Stimulated activated CD4-positive, alpha-beta T cell treated with anti-CD3 and anti-CD28 coated beads, Interleukin-1b, Interleukin-23, amount 100 ng/mL, for 1 hour (primary cell): ENCODE data around the gene C1orf74.
A peak's percentile ranks its signal among the peaks of the same experiment; 100 is the strongest.
"Not testable (repeated sequence)": the region's sequence is repeated elsewhere in the genome, so short reads cannot be mapped to it uniquely, and the experiment has no call there.

Experiments
- DNase-seq, 2 donors: peaks; one replicate each; pipeline ENCODE4 v3.0.0-alpha.2; 2020; ENCODE audit warnings: low read depth in 2 of 2

The C1orf74 gene

DNA sequence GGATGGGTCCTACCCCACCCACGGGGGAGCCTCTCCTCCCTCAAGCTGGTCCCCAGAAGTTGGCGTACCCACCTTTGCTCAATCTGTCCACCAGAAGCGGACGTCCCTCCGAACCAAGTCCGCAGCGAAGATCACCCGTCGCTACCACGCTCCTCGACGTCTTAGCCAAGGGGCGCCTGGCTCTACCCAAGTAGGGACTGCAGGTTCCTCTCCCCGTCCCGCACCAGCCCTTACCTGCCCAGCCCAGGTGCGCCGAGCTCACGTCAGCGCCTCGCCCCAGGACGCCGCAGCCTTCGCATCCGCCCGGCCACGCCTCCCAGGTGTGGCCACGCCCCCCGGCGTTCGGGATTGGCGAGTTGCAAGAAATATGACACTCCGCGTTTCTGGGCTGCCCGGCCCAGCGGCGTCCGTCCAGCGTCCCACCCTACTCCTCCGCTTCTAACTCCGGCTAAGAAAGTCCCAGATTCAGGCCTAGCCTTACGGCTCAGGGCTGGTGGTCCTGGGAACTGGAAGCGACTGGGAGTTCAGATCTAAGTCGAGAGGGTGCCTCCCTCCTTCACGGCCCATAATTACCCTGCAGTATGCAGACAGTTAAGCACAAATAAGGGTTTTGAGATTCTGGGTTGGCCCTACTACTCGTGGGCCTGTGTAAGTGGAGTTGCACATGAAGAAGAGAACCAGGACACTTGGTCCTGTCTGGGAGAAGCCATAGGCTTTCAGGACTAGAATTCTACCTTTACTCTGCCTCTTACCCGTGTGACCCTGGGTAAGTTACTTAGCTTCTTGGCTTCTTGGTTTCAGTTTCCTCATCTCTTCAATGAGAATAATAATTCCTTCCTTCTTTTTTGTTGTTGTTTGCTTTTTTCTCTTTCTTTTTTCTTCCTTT lies 21.8 kb upstream of the C1orf74 start, which contains the start of gene IRF6:
Gene IRF6 (minus strand): TSS at position 268 of the 886 bp plus-strand sequence. CDS start 4,729 bp downstream, outside the sequence.
- DNase-seq: peak in 1 of 2 donors; percentile 51

DNA sequence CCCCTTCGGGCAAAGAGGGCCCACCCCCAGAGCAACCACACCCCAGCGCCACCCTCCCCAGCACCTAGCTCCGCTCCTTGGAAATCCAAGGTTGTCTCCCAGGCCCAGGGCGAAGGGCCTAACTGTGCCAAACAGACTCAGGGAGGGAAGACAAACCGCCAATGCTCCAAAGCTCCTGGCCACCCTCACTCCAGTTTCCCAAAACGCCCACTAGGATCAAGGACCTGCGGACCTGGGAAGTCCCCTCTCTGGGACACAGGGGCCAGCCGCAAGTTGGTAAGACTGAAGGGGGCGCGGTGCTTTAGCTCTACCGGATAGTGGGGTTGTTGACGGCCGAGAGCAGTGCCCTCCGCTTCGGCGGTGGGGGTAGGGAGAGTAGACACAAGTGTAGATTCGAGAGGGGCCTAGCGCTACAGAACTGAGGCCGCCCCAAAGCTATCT lies 21.0 kb upstream of the C1orf74 start:
- no peak for DNase-seq

DNA sequence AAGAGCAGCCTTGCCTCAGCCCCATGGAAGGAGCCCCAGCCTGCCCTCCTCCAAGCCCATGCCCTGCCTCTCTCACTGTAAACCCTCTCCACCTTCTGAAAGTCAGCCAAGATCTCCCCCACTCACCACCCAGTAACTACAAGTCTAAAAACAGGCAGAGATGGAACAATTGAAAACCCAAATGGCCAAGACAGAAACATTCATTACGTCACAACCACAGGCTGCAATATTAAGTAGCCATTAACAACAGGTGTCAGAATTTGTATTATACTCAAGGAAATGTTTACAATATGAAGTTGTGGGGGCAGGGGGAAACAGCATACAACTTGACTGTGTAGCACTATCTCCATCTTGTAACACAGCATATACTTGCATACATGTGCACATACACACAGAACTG lies 19.2 kb upstream of the C1orf74 start:
- no peak for DNase-seq

DNA sequence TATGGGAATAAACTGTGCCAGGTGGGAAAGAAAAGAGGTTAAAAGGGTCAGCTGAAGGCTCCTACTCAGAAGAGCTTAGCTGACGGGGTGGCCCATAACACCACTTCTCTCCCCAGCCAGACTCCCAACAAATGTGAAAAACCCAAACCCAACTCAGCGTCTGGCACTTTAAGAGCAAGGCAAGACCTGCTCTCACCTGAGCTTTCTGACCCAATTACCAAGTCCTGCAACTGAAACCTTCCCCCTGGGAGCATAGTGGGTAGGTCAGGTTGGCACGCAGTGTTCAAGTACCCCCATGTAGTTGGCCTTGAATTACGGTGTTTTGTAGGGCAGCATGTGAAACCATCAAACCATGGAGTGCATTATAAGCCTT lies 18.4 kb upstream of the C1orf74 start:
- no peak for DNase-seq

DNA sequence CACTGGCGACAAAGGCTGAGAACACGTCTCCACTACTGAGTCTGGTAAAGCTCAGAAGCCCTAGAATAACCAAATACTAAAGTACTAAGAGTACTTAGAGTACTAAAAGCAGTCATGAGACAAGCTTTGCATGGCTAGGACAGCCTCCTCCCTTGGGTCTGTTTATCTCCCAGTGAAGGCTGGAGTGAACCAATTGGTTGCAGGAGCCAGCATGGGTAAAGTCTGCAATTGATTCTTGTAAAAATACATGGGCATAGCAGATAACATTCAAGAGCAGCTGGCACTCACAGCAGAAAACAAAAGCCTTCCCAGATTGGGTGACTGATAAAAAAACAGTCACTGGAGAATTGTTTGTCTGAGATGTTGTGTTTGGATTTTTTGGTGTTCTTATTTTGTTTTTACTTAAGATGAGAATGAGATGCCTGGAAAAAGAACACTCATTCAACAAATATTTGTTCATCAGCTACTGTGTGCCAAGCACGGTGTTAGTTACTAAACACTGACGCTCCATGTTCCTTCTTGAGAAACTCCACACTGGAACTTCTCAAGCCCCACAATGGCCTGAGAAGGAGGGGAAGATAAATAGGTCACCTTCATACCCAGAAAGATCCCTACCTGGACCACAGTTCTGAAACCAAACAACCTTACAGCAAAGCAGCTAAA lies 17.9 kb upstream of the C1orf74 start:
- DNase-seq: no peak

DNA sequence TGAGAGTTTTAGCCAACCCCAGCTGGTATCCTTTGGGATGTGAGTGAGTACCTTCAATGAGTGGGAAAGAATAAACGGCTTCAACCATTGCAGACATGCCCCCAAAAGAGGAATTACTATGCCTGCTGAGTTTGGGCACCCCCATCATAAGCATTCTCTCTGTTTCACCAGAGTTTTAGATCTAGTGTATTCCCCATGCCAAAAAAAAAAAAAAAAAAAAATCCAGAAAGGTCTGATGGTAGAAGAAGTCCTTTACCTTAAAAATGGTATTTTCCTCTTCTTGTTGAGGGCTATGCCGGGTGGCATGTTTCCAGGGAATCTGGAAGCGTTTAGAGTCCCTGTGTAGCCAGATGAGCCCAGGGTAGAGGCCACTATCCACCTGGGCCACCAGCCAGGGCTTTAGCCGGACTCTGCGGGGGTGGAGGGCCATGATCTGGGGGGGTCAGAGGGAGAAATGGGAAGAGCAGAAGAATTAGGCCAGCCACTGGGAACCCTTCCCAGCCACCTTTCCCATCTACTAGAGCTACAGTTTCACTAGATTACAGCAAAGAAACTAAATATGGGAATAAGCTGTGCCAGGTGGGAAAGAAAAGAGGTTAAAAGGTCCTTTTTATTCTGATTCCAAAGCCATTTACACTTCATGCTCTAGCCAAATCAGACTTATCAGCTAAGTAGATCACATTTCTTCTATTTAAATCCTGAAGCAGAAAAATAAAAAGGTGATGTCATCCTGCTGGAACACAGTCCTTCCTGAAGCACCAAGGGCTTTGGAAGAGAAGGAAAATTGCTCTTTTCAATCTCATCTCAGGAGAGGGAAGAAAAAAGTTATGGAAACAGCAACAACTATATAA lies 16.9 kb upstream of the C1orf74 start:
- DNase-seq: no peak

DNA sequence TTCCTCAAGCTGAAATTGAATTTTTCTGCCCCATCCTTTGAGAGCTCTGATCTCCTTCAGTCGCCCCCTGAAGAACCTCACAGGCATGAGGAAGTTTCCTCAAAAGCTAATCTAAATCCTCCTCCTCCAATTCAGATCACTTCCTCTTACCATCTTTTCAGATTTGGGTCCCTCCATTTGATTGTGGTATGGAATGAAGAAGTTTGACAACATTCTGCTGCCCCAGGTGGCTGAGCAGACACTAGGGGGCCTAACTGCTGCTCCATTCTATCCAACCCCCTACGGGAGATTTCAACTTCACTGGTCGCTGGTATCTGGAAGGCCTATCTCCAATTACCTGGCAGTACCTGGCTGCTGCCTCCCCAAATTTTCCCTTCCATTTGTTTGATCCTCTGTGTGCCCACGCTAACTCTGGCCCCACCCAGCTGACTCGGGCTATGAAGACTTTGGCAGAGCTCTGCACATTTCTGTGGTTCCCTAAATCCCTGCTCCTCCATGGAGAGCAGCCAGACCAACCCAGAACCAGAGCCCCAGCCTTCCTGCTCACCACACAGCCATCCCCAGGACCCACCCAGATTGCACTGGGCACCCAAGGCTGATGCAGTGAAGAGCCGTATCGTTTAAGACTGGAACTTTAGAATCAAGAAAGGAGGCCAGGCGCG lies 13.8 kb upstream of the C1orf74 start:
- DNase-seq: no peak

DNA sequence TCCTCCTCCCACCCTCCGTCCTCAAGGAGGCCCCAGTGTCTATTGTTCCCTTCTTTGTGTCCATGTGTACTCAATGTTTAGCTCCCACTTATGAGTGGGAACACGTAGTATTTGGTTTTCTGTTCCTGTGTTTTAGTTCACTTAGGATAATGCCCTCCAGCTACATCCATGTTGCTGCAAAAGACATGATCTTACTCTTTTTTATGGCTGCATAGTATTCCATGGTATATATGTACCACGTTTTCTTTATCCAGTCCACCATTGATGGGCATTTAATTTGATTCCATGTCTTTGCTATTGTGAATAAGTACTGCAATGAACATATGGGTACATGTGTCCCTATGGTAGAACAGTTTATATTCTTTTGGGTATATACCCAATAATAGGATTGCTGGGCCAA lies 9.4 kb upstream of the C1orf74 start:
- not testable (repeated sequence) for DNase-seq

DNA sequence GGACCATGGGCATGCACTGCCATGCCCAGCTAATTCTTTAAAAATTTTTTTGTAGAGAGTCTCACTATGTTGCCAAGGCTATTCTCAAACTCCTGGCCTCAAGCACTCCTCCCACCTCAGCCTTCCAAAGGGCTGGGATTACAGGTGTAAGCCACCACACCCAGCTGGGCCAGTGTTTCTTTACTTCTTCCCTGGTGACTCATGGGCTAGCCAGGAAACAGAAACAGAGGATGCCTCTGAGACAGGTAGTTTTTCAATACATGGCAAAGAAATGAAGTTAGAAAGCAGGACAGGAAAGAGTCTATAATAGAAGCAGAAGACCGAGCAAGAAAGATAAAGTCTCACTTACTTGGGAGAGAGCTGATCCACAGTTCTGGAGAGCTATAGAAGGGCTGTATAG lies 7.6 kb upstream of the C1orf74 start:
- no peak for DNase-seq

DNA sequence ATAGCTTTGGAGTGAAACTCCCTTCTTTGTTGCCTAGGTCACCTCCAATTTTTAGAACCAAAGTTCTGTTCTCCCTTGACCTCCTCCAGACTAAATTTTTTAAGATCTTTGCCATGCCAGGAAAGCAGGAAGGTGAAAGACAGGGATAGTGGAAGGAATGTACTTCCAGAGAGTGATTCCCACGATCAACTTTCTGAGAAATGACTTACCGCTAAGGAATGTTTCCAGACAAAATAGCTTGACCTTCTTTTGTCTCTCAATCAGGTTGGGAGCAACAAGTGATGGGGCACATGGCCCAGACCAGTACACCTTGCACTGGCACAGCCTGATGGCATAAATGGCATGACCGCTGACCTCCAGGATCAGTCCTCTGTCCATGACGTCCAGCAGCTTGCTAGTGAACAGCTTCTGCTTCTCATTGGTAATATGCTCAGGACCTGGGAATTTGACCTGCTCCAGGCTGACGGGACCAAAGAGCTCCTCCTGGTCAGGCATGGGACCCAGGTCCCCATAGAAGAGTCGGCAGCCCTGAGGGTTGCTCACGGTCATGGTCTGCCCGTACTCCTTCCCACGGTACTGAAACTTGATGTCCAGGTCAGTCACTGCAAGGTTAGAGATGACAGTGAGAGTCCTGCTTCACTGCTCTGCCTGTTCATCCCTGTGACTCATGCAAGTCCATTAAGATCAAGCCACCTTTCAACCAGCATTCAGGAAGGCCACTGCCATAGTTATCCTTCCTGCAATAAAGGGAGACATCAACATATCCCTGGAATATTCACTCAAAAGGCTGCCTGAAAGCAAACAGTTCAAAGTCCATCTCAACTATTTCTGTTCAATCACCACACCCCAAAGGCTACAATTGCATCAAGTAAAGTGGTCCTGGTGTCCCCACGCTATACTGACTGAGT lies 6.2 kb upstream of the C1orf74 start:
- DNase-seq: no peak

DNA sequence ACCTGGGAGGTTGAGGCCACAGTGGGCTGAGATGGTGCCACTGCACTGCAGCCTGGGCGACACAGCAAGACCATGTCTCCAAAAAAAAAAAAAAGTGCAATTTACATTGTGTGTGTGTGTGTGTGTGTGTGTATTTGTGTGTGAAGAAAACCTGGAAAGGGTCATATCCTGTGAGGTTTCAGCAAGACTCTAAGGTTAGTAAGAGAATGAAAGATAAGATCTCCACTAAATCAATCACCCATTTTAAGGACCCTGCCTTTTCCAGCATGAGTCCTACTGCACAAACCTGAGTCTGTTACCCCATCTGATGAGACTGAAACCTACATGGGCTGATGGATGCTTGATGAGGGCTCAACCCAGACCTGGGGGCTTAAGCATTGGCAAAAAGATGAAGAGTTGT lies 4.9 kb upstream of the C1orf74 start:
- no peak for DNase-seq

DNA sequence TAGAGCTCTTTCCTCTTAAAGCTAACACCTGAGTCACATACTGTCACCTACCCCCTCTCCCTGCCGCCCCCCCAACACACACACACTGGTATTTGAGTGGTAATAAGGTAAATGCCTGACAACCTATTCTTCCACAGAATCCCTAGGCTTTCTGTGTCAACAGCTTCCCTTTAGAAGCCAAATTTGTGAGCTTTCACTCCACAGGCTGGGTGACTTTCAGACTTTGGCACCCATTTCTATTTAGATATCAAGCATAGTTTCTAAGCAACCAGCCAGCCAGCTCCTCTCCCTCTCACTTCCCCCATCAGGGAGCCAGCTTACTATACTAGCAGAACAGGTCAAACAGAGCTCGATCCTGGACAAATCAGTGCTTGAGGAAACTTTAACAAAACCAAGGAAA lies 3.2 kb upstream of the C1orf74 start:
- DNase-seq: no peak

DNA sequence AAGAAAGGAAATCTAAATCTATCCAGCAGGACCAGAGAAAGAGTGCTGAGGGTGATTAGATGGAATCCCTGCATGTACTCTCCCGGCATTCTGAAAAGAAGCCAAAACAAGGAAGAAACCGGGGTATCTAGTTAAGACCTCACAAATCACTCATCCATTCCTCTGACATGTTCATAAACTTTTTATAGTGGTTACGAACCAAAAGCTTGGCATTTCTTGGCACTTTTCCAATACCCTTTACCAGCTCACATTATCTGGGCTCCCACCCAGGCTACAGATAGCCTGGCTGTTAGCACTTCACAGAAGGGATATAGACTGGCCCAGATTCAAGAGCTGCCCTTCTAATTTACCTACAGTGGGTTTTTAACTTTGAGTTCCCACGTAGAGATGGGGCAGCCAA lies 1.8 kb upstream of the C1orf74 start:
- no peak for DNase-seq

DNA sequence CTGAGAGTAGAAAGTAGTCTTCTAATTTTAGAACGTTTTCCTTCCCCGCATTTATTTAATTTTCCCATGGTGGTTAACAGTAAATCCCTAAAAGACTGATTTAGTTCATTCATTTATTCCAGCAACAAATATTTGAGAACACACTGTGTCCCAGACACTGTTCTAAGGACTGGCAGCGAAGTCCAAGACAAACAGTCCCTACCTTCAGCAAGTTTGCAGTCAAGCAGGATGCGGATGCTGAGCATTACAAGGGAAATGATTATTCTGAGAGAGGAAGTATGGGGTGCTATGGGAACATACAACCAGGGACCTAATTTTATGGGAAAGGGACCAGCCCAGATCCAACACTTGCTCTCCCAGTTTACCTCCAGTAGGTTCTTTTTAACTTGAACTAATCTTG lies 1.2 kb upstream of the C1orf74 start:
- DNase-seq: no peak

DNA sequence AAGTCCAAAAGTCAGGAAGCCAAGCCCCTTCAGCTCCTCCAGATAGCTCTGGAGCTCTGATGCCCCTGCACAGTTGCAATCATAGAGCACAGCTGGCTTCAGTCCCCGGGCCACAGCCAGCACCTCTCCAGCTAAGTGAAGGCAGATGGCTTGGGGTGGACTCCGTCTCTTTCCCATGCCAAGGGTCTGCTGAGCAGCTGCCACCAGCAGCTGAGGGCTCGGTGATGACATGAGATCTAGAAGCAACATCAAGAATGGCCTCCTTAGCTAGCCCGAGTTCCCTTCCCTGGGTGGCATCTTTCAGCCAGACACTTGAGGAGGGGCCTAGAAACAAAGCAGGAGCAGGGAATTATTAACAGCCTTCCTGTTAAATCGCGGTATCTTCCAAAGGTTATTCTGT lies 973 bp downstream of the C1orf74 start:
- DNase-seq: no peak

DNA sequence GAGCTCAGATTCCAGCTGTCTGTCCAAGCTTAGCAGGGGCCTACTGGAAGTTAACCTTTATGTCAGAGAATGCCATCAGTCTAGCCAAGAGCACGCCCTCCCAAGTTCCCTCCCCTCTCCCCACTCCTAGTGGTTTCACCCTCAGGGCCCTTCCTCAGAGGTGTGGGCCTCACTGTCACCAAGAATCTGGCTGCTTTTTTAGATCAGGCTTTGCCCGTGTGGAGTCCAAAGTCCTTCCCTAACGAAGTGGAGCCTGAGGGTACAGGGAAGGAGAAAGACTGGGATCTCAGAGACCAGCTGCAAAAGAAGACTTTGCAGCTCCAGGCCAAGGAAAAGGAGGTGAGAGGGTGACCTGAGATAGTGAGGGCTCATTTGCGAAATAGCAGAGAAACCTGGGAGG lies 4.1 kb downstream of the C1orf74 start:
- no peak for DNase-seq

DNA sequence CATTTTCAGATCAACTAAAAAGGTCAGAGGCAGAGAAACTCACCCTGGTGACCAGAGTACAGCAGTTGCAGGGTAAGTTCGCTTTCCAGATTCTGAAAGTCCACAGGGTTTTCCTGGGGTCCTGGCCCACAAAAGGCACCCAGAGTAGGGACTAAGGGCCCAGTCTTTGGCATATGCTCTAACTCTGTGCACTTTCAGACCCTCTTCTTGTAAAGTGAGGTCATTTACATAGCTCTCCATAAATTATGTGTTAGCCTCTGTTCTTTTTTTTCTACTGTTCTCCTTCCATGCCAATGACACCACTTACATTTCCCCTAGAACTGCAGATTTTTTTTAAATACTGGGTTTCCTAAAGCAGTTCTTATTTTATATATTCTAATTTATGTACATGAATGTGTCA lies 6.3 kb downstream of the C1orf74 start:
- DNase-seq: no peak

DNA sequence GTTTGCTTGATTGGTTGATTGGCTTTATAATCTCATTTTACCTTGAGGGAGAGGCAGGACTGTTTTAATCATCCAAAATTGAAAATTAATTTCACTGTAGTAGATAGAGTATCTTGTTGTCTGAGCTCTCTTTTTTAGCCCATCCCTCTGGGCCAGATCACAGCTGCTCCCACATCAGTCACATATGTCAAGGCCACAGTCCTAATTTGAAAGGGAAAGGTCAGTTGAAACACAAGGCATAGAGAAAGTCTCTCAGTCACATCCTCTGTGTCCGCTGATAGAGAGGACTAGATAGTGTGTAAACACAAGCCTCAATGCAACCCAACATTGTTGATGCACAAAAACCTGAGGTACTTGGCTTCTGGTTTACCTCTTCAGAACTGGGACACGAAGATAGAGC lies 6.8 kb downstream of the C1orf74 start:
- DNase-seq: no peak

DNA sequence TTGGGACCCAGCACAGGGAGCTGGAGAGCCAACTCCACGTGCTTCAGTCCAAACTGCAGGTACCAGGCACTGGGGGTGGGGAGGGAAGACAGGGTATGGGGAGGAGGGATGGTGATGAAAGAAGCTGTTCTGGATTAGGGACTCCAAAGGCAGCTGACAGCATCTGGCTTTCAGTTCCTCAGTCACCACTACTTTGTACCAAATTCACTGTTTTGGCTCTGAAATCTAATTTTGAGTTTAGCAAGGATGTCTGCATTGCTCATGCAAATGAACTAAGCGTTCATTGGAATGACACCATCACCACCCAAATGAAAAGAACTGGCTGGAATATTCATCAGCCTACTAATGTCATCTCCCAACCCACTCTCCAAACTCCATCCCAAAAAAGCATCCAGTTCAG lies 8.7 kb downstream of the C1orf74 start:
- DNase-seq: no peak

DNA sequence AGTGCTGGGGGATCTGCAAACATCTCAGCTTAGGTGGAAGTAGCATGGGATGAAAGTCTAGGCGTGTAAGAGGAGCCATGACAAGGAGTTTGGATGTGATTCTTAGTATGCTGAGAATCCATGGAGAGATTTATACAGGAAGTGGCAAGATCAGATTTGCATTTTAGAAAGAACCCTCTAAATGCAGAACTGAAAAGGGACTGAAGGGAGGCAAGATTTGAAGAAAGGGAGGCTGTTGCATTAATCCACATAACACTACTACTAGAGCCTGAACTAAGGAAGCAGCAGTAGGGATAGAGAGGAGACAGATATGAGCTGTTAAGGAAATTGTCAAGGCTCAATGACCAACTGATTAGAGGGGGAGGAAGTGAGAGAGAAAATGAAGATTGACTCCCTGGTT lies 9.8 kb downstream of the C1orf74 start:
- DNase-seq: no peak

DNA sequence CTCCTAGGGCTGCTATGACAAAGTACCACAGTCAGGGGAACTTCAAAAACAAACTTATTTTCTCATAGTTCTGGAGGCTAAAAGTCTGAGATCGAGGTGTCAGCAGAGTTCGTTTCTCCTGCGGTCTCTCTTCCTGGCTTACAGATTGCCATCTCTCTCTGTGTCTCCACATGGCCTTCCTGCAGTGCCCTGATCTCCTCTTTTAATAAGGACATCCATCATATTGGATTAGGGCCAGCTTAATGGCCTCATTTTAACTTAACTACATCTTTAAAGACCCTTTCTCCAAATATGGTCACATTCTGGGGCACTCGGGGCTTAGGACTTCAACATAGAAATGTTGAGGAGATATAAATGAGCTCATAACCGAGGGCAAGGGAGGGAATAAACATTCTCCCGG lies 12.2 kb downstream of the C1orf74 start:
- DNase-seq: no peak
